Right atrium auricular region (tissue), 2 donors: ENCODE results near the gene PHACTR2. TPM values are rescaled to one million over a fixed set of nuclear protein-coding genes. Genes with fewer than 3 reads are reported as not detected.

Source experiments
- DNase-seq: peaks from one replicate; pipeline ENCODE4 v3.0.0-alpha.2; 2019; ENCODE audit warnings: low spot score
- H3K27ac ChIP-seq, 2 donors: fragments of 200-600 bp; sonication (generic); 1 replicate in 1 of 2; 2 replicates in 1 of 2; pipeline ENCODE4 v1.5.1; 2016 to 2019
- H3K27me3 ChIP-seq, 2 donors: fragments of 200-600 bp; sonication (generic); one replicate each; pipeline versions ENCODE4 v1.5.1 to v1.6.0; 2017 to 2019
- H3K36me3 ChIP-seq: fragments of 200-600 bp; sonication (generic); one replicate; pipeline ENCODE4 v1.5.1; 2016
- H3K4me1 ChIP-seq, 2 donors: fragments of 200-600 bp; sonication (generic); one replicate each; pipeline versions ENCODE4 v1.5.1 to v1.6.0; 2017 to 2019
- H3K4me3 ChIP-seq, 2 donors: fragments of 200-600 bp; sonication (generic); 1 replicate in 1 of 2; 2 replicates in 1 of 2; pipeline ENCODE4 v1.5.1; 2017 to 2019; ENCODE audit warnings: mild to moderate bottlenecking in 1 of 2, moderate library complexity in 1 of 2
- H3K9me3 ChIP-seq, 2 donors: fragments of 200-600 bp; sonication (generic); one replicate each; pipeline ENCODE4 v1.5.1; 2019
- total RNA-seq, 2 donors: library from RNA; depleted of rRNA; stranded (reverse); fragments of >200 nt; gene quantifications; one replicate each; pipeline ENCODE4 v1.1.0, GENCODE V29; 2016
- TF ChIP-seq, protein P1 (sequence below), 2 donors: fragments of 200-600 bp; sonication (generic); IDR thresholded peaks; one replicate each; pipeline ENCODE4 v1.5.1; 2019; ENCODE audit warnings: antibody characterized with exemption in 2 of 2

Gene PHACTR2
- total RNA-seq, 2 donors from 2014 or later, result 47.6 to 54.4 TPM

- Histone ChIP-seq H3K27me3 (no peaks in the 10 kb centered on the region), H3K4me3 (no peak overlapping the region), H3K36me3 (no peaks in the 10 kb centered on the region), H3K27ac (peak overlapping the region; percentile 25 to 50), H3K9me3 (peaks cover 0 to 7% of the 10 kb centered on the region in 2 donors), H3K4me1 (peaks cover 0 to 25% of the 10 kb centered on the region in 2 donors)
- no peak for DNase-seq
- TF ChIP-seq, protein P1, sequence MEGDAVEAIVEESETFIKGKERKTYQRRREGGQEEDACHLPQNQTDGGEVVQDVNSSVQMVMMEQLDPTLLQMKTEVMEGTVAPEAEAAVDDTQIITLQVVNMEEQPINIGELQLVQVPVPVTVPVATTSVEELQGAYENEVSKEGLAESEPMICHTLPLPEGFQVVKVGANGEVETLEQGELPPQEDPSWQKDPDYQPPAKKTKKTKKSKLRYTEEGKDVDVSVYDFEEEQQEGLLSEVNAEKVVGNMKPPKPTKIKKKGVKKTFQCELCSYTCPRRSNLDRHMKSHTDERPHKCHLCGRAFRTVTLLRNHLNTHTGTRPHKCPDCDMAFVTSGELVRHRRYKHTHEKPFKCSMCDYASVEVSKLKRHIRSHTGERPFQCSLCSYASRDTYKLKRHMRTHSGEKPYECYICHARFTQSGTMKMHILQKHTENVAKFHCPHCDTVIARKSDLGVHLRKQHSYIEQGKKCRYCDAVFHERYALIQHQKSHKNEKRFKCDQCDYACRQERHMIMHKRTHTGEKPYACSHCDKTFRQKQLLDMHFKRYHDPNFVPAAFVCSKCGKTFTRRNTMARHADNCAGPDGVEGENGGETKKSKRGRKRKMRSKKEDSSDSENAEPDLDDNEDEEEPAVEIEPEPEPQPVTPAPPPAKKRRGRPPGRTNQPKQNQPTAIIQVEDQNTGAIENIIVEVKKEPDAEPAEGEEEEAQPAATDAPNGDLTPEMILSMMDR (IDR thresholded peaks at IDR 0.05), result no peak
Observed at GRCh38 chr6:143687591-143687990, 9.8 kb downstream of the PHACTR2 start.

DNA sequence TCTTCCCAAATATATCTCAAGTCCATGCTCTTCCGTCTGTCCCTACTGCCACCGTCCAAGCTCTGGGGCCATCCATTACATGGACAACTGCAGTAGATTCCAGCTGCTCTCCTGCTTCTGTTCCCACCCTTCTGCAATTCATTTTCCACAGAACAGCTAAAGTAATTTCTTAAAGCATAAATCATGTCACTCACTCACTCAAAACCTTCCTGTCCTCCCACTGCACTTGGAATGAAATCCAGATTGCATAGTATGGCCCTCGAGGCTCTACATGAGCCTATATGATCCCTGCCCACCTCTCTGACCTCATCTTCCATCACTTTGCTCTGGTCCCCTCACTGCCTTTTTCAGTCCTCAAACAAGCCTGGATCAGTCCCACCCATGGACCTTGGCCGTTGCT is 10.9 kb downstream of the PHACTR2 start:
- no peak overlapping the region for H3K27ac ChIP-seq
- TF ChIP-seq, protein P1 (IDR thresholded peaks at IDR 0.05), result no peak
- DNase-seq, result no peak
- no peak overlapping the region for H3K4me3 ChIP-seq
- H3K4me1 ChIP-seq, result peaks cover 0 to 25% of the 10 kb centered on the region in 2 donors
- no peaks in the 10 kb centered on the region for H3K36me3 ChIP-seq
- H3K9me3 ChIP-seq, result no peaks in the 10 kb centered on the region
- no peaks in the 10 kb centered on the region for H3K27me3 ChIP-seq

DNA sequence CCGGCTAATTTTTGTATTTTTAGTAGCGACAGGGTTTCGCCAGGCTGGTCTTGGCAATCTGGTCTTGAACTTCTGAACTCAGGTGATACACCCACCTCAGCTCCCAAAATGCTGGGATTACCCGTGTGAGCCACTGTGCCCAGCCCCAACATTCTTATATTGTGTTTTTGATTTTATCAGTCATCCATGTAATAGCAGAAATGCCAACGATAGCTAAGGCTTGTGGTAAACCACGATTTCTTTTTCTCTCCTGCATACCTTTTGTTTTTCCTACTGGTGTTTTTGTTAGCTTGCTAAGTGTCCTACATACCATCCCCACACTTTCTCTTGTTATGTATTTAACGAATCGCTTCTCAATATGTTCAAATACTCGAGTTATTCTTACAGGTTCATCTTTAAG is 12.1 kb downstream of the PHACTR2 start:
- DNase-seq, result no peak
- H3K27me3 ChIP-seq, result no peaks in the 10 kb centered on the region
- peaks cover 0 to 28% of the 10 kb centered on the region in 2 donors for H3K4me1 ChIP-seq
- TF ChIP-seq, protein P1 (IDR thresholded peaks at IDR 0.05), result no peak
- H3K4me3 ChIP-seq, result no peak overlapping the region
- no peak overlapping the region for H3K27ac ChIP-seq
- no peaks in the 10 kb centered on the region for H3K36me3 ChIP-seq
- no peaks in the 10 kb centered on the region for H3K9me3 ChIP-seq

- Histone ChIP-seq H3K36me3 (no peaks in the 10 kb centered on the region), H3K4me1 (peaks cover 0 to 41% of the 10 kb centered on the region in 2 donors), H3K27me3 (no peaks in the 10 kb centered on the region), H3K4me3 (no peak overlapping the region), H3K27ac (no peak overlapping the region), H3K9me3 (no peaks in the 10 kb centered on the region)
- DNase-seq, result no peak
- TF ChIP-seq, protein P1 (IDR thresholded peaks at IDR 0.05), result no peak
Observed at GRCh38 chr6:143691155-143691554, 13.4 kb downstream of the PHACTR2 start.

- TF ChIP-seq, protein P1 (IDR thresholded peaks at IDR 0.05), result no peak
- DNase-seq, result no peak
- Histone ChIP-seq H3K4me1 (peaks cover 0 to 44% of the 10 kb centered on the region in 2 donors), H3K27ac (peak overlapping the region; percentile 15 to 36), H3K4me3 (peak overlapping the region in 1 of 2 donors; percentile 2), H3K27me3 (no peaks in the 10 kb centered on the region), H3K36me3 (no peaks in the 10 kb centered on the region), H3K9me3 (no peaks in the 10 kb centered on the region)
Observed at GRCh38 chr6:143691900-143692636, 14.3 kb downstream of the PHACTR2 start.
